Suppressor macrophage treated with lipopolysaccharide for 4 hours (primary cell): ENCODE measurements around the gene DSTN.

ENCODE experiments used
- DNase-seq: peaks from one replicate; pipeline ENCODE4 v3.0.0-alpha.2; 2020

Gene DSTN

GRCh38 chr20:17555106-17555505, 14.8 kb upstream of the DSTN start:
- DNase-seq = no peak

- no peak for DNase-seq
Measured at GRCh38 chr20:17556837-17557674, 12.8 kb upstream of the DSTN start.

GRCh38 chr20:17557675-17558006, 12.2 kb upstream of the DSTN start:
- no peak for DNase-seq

GRCh38 chr20:17558154-17558940, 11.5 kb upstream of the DSTN start:
- DNase-seq = peak; percentile 63

- DNase-seq = no peak
Measured at GRCh38 chr20:17558941-17559304, 11.0 kb upstream of the DSTN start.

- no peak for DNase-seq
Measured at GRCh38 chr20:17559338-17559737, 10.5 kb upstream of the DSTN start.

GRCh38 chr20:17560344-17561074, 9.4 kb upstream of the DSTN start:
- DNase-seq = no peak

GRCh38 chr20:17562804-17563305, 7.0 kb upstream of the DSTN start:
- DNase-seq = no peak

- DNase-seq = no peak
Measured at GRCh38 chr20:17565169-17565845, 4.6 kb upstream of the DSTN start.

- no peak for DNase-seq
Measured at GRCh38 chr20:17566345-17566744, 3.5 kb upstream of the DSTN start.

GRCh38 chr20:17568045-17568788, 1.7 kb upstream of the DSTN start:
- no peak for DNase-seq

- DNase-seq = peak; percentile 37
Measured at GRCh38 chr20:17568972-17569521, 828 bp upstream of the DSTN start.

GRCh38 chr20:17570347-17571152, 675 bp downstream of the DSTN start:
- DNase-seq = peak; percentile 38

GRCh38 chr20:17571153-17571527, 1.3 kb downstream of the DSTN start:
- DNase-seq = peak; percentile 35

GRCh38 chr20:17572034-17572638, 2.3 kb downstream of the DSTN start:
- DNase-seq = no peak

- no peak for DNase-seq
Measured at GRCh38 chr20:17573463-17573862, 3.6 kb downstream of the DSTN start.

- DNase-seq = no peak
Measured at GRCh38 chr20:17576215-17576614, 6.3 kb downstream of the DSTN start.

GRCh38 chr20:17579369-17580039, 9.6 kb downstream of the DSTN start:
- DNase-seq = no peak

GRCh38 chr20:17580895-17581294, 11.0 kb downstream of the DSTN start:
- DNase-seq = no peak

GRCh38 chr20:17583126-17583525, 13.3 kb downstream of the DSTN start:
- no peak for DNase-seq
